Loucy (cell line): Measurements from ENCODE around the gene C11orf68.

Experiments
- H2AFZ ChIP-seq: fragments of 200-600 bp; sonication (generic); 2 replicates; pipeline ENCODE4 v1.6.0; 2016; ENCODE audit warnings: antibody characterized with exemption, mild to moderate bottlenecking, low read length, moderate library complexity
- H3F3A ChIP-seq: fragments of 200-600 bp; 2 replicates; pipeline ENCODE4 v1.6.0; 2016; ENCODE audit warnings: antibody characterized with exemption, low read depth, mild to moderate bottlenecking
- H3K27me3 ChIP-seq: fragments of 200-600 bp; sonication (generic); 2 replicates; pipeline ENCODE4 v1.6.1; 2014; ENCODE audit warnings: low read length, mild to moderate bottlenecking; ENCODE audit not compliant: insufficient read depth, poor library complexity, severe bottlenecking
- H3K36me3 ChIP-seq: fragments of 200-600 bp; sonication (generic); 2 replicates; pipeline ENCODE4 v1.6.1; 2016; ENCODE audit warnings: low read length; ENCODE audit not compliant: insufficient read depth
- H3K4me1 ChIP-seq: fragments of 200-600 bp; sonication (generic); 2 replicates; pipeline ENCODE4 v1.5.1; 2014; ENCODE audit warnings: low read length, mild to moderate bottlenecking; ENCODE audit not compliant: insufficient read depth, poor library complexity, severe bottlenecking
- H3K4me2 ChIP-seq: fragments of 200-600 bp; sonication (generic); 2 replicates; pipeline ENCODE4 v1.6.0; 2014; ENCODE audit warnings: antibody characterized with exemption, low read length, low read depth, mild to moderate bottlenecking; ENCODE audit not compliant: poor library complexity, severe bottlenecking
- H3K4me3 ChIP-seq: fragments of 200-600 bp; sonication (generic); 2 replicates; pipeline ENCODE4 v1.5.1; 2014; ENCODE audit warnings: low read length, mild to moderate bottlenecking, mixed read lengths; ENCODE audit not compliant: poor library complexity, severe bottlenecking
- H3K79me2 ChIP-seq: fragments of 200-600 bp; sonication (generic); 2 replicates; pipeline ENCODE4 v1.6.1; 2014; ENCODE audit warnings: low read length; ENCODE audit not compliant: insufficient read depth
- H3K9ac ChIP-seq: fragments of 200-600 bp; sonication (generic); 2 replicates; pipeline ENCODE4 v1.6.0; 2014; ENCODE audit warnings: mild to moderate bottlenecking, low read depth, low read length, moderate library complexity; ENCODE audit not compliant: poor library complexity, severe bottlenecking
- H3K9me2 ChIP-seq: fragments of 200-600 bp; sonication (generic); replicated peaks from 2 replicates; pipeline ENCODE4 v1.6.1; 2016; ENCODE audit warnings: low read depth, low read length, mixed read lengths
- H3K9me3 ChIP-seq: fragments of 200-600 bp; sonication (generic); 2 replicates; pipeline ENCODE4 v1.6.1; 2014; ENCODE audit warnings: mild to moderate bottlenecking, antibody characterized with exemption, low read length, low read depth; ENCODE audit not compliant: insufficient read depth
- H4K20me1 ChIP-seq: fragments of 200-600 bp; sonication (generic); 2 replicates; pipeline ENCODE4 v1.6.0; 2014; ENCODE audit warnings: antibody characterized with exemption, low read length, mild to moderate bottlenecking; ENCODE audit not compliant: insufficient read depth, poor library complexity, severe bottlenecking
- CTCF ChIP-seq: fragments of 200-600 bp; sonication (generic); conservative IDR thresholded peaks from 2 replicates; pipeline ENCODE4 v1.5.1; 2014; ENCODE audit warnings: mild to moderate bottlenecking, antibody characterized with exemption, low read length
- EZH2phosphoT487 ChIP-seq: fragments of 200-600 bp; IDR thresholded peaks from 2 replicates; pipeline ENCODE4 v1.6.1; 2018; ENCODE audit warnings: antibody characterized with exemption, mild to moderate bottlenecking, moderate library complexity, borderline replicate concordance

C11orf68 gene

GRCh38 chr11:65945941-65946558 lies 27.2 kb upstream of the C11orf68 start:
- Histone ChIP-seq H3K4me1 (no peaks in the 10 kb centered on the region), H3K79me2 (no peaks in the 10 kb centered on the region), H3K9ac (no peak overlapping the region), H3K4me3 (no peak overlapping the region), H3K27me3 (no peaks in the 10 kb centered on the region), H3K9me3 (no peaks in the 10 kb centered on the region), H3K36me3 (no peaks in the 10 kb centered on the region), H2AFZ (no peak overlapping the region), H3F3A (no peaks in the 10 kb centered on the region), H3K9me2 (no peaks in the 10 kb centered on the region), H4K20me1 (no peaks in the 10 kb centered on the region), H3K4me2 (no peak overlapping the region)
- no peak for TF ChIP-seq CTCF
- TF ChIP-seq EZH2phosphoT487 = no peak

- TF ChIP-seq EZH2phosphoT487 (no peak), CTCF (no peak)
- no peaks in the 10 kb centered on the region for H3K4me1 ChIP-seq
- no peaks in the 10 kb centered on the region for H4K20me1 ChIP-seq
- no peaks in the 10 kb centered on the region for H3K36me3 ChIP-seq
- no peak within 1 kb of the TSS for H3K9ac ChIP-seq
- H3K27me3 ChIP-seq = no peaks in the 10 kb centered on the region
- H3K9me2 ChIP-seq = no peaks in the 10 kb centered on the region
- H3K79me2 ChIP-seq = no peaks in the 10 kb centered on the region
- no peaks in the 10 kb centered on the region for H3F3A ChIP-seq
- no peak within 1 kb of the TSS for H3K4me2 ChIP-seq
- H3K4me3 ChIP-seq = no peak within 1 kb of the TSS
- H3K9me3 ChIP-seq = no peaks in the 10 kb centered on the region
- no peak within 1 kb of the TSS for H2AFZ ChIP-seq
Observed at GRCh38 chr11:65945430-65945911, 26.6 kb upstream of the C11orf68 start, which contains the start of gene TSGA10IP. TSGA10IP (plus strand) TSS chr11:65945480; CDS start chr11:65945676, 196 bp downstream.

GRCh38 chr11:65944767-65945166 lies 25.9 kb upstream of the C11orf68 start:
- Histone ChIP-seq H3F3A (no peaks in the 10 kb centered on the region), H3K9me3 (no peaks in the 10 kb centered on the region), H3K4me2 (no peak overlapping the region), H4K20me1 (no peaks in the 10 kb centered on the region), H3K9ac (no peak overlapping the region), H3K4me1 (no peaks in the 10 kb centered on the region), H3K27me3 (no peaks in the 10 kb centered on the region), H3K4me3 (no peak overlapping the region), H3K79me2 (no peaks in the 10 kb centered on the region), H2AFZ (no peak overlapping the region), H3K36me3 (no peaks in the 10 kb centered on the region), H3K9me2 (no peaks in the 10 kb centered on the region)
- no peak for TF ChIP-seq EZH2phosphoT487
- no peak for TF ChIP-seq CTCF
